ENCODE data around the gene MUC5B. TPM values are rescaled to one million over a fixed set of nuclear protein-coding genes. Genes with fewer than 3 reads are reported as not detected.

The MUC5B gene
- total RNA-seq, 2 experiments from 2014 or later: not detected

DNA sequence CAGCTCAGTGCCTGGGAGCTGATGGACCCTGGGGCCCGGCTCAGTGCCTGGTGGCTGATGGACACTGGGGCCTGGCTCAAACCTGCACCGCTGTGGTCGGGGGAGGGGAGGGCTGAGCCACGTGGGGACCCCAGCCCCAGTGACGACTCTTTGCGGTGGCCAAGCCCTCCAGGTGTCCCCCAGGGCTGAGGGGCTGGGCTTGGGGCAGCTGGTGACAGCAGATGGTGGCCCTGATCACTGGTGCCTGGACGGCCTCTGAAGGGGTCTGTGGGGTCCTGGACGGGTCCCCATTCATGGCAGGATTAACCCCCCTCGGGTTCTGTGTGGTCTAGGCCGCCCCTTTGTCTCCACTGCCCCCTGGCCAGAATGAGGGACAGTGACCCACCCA lies 3.4 kb upstream of the MUC5B start:
- DNase-seq: peak; percentile 0
- Mint-ChIP-seq H3K4me3 (no peak overlapping the region), H3K4me1 (no peaks in the 10 kb centered on the region), H3K27ac (no peak overlapping the region), H3K36me3 (no peaks in the 10 kb centered on the region), H3K27me3 (peaks cover 18% of the 10 kb centered on the region), H3K9me3 (peaks cover 11% of the 10 kb centered on the region)

DNA sequence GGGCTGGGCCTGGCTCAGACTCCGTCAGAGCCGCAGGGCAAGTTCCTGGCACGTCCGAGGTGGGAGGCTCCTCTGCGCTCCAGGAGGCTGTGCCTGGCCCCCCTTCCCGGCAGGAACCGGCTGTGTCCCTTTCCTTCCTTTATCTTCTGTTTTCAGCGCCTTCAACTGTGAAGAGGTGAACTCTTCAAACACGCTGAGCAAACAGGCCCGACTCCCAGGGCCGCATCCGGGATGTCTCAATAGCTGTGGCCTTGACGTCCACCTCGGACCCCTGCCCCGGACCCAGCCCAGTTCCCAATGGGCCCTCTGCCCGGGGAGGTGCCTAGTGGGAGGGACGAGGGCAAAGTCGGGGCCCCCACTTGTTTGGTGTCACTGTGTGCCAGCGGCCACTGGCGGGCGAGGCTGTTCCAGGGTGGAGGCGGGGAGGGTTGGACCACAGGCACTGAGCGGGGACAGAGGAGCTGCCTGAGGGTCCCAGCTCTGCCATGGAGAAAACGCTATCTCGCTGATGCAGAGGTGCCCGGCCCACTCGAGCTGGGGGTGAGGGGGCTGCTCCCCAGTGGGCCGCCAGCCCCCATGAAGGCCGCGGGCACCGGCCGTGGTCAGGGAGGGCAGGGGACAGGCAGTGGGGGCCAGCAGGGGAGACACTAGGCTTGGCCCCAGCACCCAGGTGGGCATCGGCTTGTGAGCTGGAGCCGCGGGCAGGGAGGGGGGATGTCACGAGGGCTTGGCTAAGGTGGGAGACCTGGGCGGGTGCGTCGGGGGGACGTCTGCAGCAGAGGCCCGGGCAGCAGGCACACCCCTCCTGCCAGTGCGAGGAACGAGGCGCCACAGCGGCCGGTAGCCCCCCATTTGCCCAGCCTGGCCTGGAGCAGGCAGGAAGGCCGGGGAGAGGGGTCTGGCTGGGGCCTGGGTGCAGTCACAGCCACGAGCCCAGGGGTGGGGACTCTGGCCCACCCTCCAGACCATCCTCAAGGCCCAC lies 2.7 kb upstream of the MUC5B start:
- Mint-ChIP-seq H3K27ac (no peak overlapping the region), H3K4me3 (no peak overlapping the region), H3K9me3 (peaks cover 6% of the 10 kb centered on the region), H3K4me1 (no peaks in the 10 kb centered on the region), H3K27me3 (peaks cover 15% of the 10 kb centered on the region), H3K36me3 (no peaks in the 10 kb centered on the region)
- peak; percentile 0 for DNase-seq

DNA sequence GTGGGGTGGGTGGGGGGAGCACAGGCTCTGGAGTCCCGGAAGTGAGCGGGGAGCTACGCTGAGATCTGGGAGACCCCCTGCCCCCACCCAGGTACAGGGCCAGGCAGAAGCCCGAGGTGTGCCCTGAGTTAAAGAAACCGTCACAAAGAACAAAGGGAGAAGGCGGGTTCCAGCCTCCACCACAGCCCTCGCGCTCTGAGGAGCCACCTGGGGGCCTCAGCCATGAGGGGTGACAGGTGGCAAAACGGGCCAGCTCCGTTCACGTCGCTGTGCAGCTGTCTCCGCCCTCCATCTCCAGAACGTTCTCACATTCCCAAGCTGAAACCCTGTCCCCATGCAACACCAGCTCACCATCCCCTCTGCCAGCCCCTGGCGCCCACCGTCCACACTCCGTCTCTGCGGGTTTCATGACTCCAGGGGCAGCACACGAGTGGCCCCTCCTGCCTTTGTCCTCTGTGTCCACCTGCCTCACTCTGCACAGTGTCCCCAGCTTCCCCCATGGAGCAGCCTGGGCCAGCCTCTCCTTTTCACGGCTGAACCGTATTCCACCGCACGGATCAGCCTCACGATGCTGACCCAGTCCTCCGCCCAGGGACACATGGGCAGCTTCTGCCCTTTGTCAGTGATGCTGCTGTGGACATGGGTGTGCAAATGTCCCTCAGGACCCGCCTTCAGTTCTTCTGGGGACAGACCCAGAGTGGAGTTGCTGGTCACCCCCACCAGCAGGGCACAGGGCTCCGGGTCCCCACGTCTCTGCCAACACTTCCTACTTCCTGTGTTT lies 1.7 kb upstream of the MUC5B start:
- no peak for DNase-seq
- H3K27ac Mint-ChIP-seq: no peak overlapping the region
- no peaks in the 10 kb centered on the region for H3K36me3 Mint-ChIP-seq

DNA sequence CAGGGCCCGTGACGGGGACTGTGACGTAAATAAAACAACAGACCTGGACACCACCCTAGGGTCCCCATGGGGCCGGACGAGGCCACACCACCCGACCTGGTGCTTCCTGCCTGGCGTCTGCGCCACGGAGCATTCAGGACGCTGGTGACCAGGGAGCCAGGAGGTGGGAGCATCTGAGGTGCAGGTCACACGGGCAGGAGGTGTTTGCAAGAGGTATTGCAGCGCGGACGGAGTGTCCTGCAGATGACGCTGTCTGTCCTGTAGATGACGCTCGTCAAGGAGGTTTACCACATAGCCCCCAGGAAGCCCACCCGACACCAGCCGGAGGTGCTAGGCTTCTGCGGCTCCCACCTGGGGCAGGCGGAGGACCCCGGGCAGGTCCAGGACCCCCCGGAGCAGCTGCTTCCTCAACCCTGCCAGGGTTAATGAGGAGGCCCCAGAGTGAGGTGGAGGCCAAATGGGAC lies 986 bp upstream of the MUC5B start:
- Mint-ChIP-seq H3K27ac (no peak overlapping the region), H3K36me3 (no peaks in the 10 kb centered on the region), H3K4me1 (no peaks in the 10 kb centered on the region), H3K27me3 (peaks cover 8% of the 10 kb centered on the region), H3K4me3 (no peak overlapping the region), H3K9me3 (peaks cover 2% of the 10 kb centered on the region)
- DNase-seq: no peak

More for the DNA sequence above, 1.7 kb upstream of the MUC5B start:
- no peaks in the 10 kb centered on the region for H3K4me1 Mint-ChIP-seq
- peaks cover 14% of the 10 kb centered on the region for H3K27me3 Mint-ChIP-seq
- H3K9me3 Mint-ChIP-seq: peaks cover 5% of the 10 kb centered on the region
- no peak overlapping the region for H3K4me3 Mint-ChIP-seq

DNA sequence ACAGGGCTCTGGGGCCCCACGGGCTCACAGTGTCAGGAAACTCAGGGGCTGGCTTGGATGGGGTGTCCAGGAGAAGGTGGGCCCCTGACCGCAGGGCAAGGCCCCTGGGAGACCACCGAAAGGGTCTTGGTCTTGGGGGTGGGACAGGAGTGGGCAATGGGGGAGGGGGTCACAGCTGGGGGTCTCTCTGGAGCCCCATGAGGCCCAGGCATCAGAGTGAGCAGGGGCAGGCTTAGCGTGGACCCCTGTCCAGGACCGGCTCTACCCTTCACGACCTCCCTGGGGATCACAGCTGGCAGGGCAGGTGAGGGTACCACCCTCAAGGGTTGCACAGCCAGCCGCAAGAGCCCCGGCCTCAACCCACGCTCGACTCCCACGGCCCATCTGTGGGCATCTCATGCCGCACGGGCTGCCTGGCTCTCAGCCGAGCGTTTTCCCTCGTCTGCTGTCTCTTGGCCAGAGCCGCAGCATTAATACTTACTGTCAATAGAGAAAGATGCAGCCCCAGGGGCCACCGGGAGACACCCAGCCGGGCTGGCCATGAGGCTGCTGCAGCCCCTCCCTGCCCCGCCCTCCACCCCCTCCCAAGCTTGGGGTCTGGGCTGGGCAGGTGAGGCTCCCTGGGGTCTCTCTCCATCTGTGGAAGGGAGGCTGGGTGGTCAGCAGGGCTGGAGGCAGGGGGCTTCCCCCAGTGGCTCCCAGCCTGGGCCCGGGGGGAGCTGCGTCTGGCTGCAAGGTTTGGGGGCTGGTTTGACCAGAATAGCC lies 662 bp downstream of the MUC5B start:
- Mint-ChIP-seq H3K27me3 (peaks cover 8% of the 10 kb centered on the region), H3K27ac (no peak overlapping the region), H3K4me1 (no peaks in the 10 kb centered on the region), H3K36me3 (no peaks in the 10 kb centered on the region), H3K9me3 (no peaks in the 10 kb centered on the region), H3K4me3 (no peak overlapping the region)
- DNase-seq: no peak

DNA sequence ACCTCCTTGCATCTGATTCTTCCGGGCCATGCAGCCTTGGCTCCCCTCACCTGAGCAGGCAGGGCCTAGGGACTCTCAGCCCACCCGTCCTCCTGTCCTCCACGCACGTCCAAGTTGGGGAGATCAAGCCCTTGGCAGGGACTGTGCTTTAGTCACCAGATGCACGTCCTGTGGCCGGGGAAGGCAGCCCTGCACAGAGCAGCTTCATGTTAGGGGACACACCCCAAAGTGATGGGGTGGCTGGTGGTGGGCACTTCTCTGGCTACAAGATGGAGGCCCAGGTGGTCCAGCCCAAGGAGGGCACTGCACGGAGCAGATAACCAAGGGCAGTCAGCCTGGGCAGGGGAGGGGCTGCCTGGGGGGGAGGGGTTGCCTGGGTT lies 1.2 kb downstream of the MUC5B start:
- Mint-ChIP-seq H3K4me3 (no peak overlapping the region), H3K27ac (no peak overlapping the region)
- no peak for DNase-seq

DNA sequence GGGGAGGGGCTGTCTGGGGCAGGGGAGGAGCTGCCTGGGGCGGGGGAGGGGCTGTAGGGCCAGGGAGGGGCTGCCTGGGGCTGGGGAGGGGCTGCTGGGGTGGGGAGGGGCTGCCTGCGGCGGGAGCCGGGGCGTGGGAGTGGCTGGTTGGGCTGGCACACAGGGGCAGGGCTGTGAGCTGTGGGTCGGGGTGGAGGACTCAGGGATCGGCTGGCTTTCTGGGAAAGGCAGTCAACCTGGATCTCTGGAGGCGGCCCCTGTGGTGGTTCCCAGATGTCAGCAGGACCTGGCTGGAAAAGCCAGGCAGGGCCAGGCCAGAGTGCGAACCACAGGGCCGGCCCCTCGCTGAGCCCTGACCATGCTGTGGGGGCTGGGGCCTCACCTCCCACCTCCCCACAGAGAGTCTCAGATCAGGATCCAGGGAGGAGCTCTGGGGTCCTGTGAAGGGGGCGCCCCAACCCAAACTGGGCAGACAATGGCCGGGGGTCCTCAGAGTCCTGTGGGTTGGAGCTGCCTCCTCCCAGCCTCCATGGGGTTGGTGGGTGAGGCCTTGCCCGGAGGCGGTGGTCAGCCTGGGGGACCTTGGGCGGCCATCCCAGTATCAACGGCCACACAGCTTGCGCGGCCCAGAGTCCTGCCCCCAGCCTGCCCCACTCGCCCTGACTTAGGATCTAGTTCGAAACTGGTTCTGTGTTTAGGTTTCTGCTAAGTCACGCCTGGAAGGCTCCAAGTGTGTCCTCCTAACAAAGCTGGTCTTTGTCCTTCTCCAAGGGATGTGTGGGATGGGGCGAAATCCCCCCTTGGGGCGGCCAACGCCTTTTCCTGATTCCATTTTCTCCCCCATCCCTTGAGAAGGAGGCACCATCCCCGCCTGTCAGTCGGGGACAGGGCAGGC lies 1.9 kb downstream of the MUC5B start:
- no peak for DNase-seq
- Mint-ChIP-seq H3K4me3 (no peak overlapping the region), H3K4me1 (no peaks in the 10 kb centered on the region)

More for the DNA sequence above, 1.2 kb downstream of the MUC5B start:
- no peaks in the 10 kb centered on the region for H3K9me3 Mint-ChIP-seq
- no peaks in the 10 kb centered on the region for H3K36me3 Mint-ChIP-seq
- H3K4me1 Mint-ChIP-seq: no peaks in the 10 kb centered on the region
- H3K27me3 Mint-ChIP-seq: peaks cover 8% of the 10 kb centered on the region

DNA sequence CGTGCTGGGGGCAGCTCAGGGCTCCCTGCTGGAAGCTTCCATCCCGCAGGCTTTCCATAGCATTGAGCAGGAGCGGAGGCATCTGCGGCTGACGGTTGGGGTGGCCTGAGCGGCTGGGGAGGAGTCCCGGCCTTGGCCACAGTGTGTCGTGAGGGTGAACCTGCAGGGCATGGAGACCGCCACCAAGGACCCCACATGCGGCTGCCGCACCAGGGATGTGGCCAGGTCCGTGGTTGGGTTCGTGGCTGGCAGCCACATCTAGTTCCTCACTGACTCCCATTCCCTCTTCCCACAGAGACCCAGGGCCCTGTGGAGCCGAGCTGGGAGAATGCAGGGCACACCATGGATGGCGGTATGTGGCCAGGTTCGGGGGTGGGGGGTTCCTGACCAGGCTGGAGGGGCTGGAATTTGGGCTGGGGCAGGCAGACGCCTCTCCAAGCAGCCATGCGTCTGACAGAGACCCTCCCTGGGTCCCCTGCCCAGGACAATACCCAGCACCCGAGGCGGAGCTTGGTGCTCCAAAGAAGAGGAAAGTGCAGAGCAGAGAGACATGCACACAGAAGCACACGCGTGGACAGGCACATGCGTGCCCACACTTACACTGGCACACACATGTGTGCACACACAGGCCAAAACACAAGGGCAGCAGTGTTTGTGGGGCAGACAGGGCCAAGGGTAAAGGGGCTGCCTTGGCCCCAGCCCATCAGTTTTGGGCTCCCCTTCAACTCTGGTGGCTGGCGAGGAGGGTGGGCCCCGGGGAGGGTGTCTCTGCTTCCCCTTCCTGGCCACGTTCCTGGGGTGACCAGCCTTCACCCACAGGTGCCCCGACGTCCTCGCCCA lies 2.7 kb downstream of the MUC5B start:
- H3K9me3 Mint-ChIP-seq: no peaks in the 10 kb centered on the region
- no peak for DNase-seq
- peaks cover 8% of the 10 kb centered on the region for H3K27me3 Mint-ChIP-seq
- no peaks in the 10 kb centered on the region for H3K36me3 Mint-ChIP-seq
- no peak overlapping the region for H3K4me3 Mint-ChIP-seq
- H3K27ac Mint-ChIP-seq: no peak overlapping the region
- H3K4me1 Mint-ChIP-seq: no peaks in the 10 kb centered on the region

More for the DNA sequence above, 1.9 kb downstream of the MUC5B start:
- Mint-ChIP-seq H3K9me3 (no peaks in the 10 kb centered on the region), H3K36me3 (no peaks in the 10 kb centered on the region), H3K27ac (no peak overlapping the region), H3K27me3 (peaks cover 8% of the 10 kb centered on the region)

DNA sequence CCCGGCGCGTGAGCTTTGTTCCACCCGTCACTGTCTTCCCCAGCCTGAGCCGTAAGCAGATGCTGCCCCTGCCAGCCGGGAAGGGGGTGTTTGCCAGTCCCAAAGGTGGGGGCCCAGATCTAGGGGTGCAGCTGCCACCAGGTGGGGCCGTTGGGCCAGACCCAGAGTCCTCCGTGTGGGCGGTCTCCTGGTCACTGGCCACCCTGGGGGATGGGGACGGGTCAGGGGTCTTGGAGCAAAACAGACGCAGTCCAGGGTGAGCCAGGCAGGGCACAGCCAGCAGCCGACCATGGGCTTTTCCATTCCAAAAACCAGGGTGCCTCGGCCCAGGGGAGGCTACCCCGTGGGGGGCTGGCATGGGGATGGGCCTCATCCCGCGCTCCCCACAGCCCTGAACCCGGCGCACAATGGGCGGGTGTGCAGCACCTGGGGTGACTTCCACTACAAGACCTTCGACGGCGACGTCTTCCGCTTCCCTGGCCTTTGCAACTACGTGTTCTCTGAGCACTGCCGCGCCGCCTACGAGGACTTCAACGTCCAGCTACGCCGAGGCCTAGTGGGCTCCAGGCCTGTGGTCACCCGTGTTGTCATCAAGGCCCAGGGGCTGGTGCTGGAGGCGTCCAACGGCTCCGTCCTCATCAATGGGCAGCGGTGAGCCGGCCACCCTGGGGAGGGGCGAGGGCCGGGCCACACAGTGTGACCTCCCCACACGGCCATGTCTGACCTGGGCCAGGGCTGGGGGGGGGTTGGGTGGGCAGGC lies 3.5 kb downstream of the MUC5B start:
- no peaks in the 10 kb centered on the region for H3K4me1 Mint-ChIP-seq
- H3K4me3 Mint-ChIP-seq: no peak overlapping the region
- no peak for DNase-seq
- no peak overlapping the region for H3K27ac Mint-ChIP-seq
- H3K9me3 Mint-ChIP-seq: no peaks in the 10 kb centered on the region
- no peaks in the 10 kb centered on the region for H3K36me3 Mint-ChIP-seq
- peaks cover 5% of the 10 kb centered on the region for H3K27me3 Mint-ChIP-seq

DNA sequence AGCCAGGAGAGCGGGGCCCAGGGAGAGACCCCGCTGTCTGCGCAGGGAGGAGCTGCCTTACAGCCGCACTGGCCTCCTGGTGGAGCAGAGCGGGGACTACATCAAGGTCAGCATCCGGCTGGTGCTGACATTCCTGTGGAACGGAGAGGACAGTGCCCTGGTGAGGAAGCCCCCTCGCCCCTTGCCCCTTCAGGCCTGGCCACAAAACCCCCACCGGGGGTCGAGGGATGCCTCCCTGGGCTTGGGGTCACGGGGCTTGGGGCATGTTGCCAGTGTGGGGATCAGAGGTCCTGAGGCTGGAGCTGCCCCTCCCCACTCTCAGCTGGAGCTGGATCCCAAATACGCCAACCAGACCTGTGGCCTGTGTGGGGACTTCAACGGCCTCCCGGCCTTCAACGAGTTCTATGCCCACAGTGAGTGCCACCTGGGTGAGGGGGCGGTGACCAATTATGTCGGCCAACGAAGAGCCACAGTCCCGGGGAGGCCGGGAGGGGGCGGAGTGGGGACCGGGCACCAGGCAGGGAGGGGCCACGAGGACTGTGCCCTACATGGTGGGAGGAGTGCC lies 4.2 kb downstream of the MUC5B start:
- no peaks in the 10 kb centered on the region for H3K36me3 Mint-ChIP-seq
- no peak overlapping the region for H3K27ac Mint-ChIP-seq
- no peaks in the 10 kb centered on the region for H3K4me1 Mint-ChIP-seq
- no peaks in the 10 kb centered on the region for H3K27me3 Mint-ChIP-seq
- no peak for DNase-seq
- H3K9me3 Mint-ChIP-seq: no peaks in the 10 kb centered on the region
- no peak overlapping the region for H3K4me3 Mint-ChIP-seq

DNA sequence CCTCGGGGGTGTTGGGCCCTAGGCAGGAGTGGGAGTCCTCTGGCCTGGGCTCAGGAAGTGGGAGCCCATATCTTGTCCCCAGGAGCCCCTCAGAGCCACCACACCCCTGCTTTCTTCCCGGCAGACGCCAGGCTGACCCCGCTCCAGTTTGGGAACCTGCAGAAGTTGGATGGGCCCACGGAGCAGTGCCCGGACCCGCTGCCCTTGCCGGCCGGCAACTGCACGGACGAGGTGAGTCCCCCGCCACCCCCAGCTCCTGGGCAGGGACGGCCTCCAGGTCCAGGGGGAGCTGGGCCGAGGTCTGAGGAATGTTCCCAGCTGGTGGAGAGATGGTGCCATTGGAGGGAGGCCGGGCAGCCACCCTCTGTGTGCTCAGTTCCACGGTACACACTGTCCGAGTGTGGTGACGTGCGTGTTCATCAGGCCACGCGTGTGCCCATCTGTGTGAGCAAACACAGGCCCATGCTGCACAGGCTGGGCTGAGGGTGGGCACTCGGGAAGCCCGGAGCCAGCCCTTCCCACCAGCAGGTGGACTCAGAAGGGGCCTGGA lies 4.8 kb downstream of the MUC5B start:
- no peak overlapping the region for H3K4me3 Mint-ChIP-seq
- H3K36me3 Mint-ChIP-seq: no peaks in the 10 kb centered on the region
- no peaks in the 10 kb centered on the region for H3K9me3 Mint-ChIP-seq
- no peaks in the 10 kb centered on the region for H3K27me3 Mint-ChIP-seq
- no peak overlapping the region for H3K27ac Mint-ChIP-seq
- no peak for DNase-seq
- no peaks in the 10 kb centered on the region for H3K4me1 Mint-ChIP-seq

DNA sequence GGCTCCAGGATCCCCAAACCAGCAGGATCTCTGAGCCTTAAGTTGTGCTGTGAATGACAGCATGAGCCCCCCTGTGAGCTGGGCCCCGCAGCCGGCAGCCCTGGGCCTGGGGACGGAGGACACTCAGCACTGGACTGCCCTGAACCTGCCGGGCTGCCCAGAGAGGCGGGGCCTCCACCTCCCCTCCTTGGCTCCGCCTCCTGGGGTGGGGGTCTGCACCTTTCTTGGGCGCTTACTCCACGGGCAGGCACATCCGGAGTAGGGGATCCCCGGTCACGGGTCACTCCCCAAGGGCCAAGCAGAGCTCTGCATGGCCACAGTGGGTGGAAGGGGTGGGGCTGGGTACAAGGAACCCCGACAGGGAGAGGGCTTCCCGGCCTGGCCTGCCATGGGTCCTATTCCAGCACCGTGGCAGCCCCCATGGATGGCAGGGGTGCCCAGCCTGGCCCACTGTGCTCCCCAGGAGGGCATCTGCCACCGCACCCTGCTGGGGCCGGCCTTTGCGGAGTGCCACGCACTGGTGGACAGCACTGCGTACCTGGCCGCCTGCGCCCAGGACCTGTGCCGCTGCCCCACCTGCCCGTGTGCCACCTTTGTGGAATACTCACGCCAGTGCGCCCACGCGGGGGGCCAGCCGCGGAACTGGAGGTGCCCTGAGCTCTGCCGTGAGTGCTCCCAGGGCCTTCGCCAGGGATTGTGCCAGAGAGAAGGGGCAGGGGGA lies 5.4 kb downstream of the MUC5B start:
- Mint-ChIP-seq H3K27me3 (no peaks in the 10 kb centered on the region), H3K4me1 (no peaks in the 10 kb centered on the region), H3K27ac (no peak overlapping the region), H3K9me3 (no peaks in the 10 kb centered on the region), H3K36me3 (no peaks in the 10 kb centered on the region), H3K4me3 (no peak overlapping the region)
- no peak for DNase-seq
